Liver (tissue), 9 donors: ENCODE measurements around the gene TMEM205. TPM values are rescaled to one million over a fixed set of nuclear protein-coding genes. Genes with fewer than 3 reads are reported as not detected.
"Not testable (repeated sequence)": the region's sequence is repeated elsewhere in the genome, so short reads cannot be mapped to it uniquely, and the experiment has no call there.

Experiments
- DNase-seq: peaks from one replicate; pipeline ENCODE4 v3.0.0-alpha.2; 2017; ENCODE audit warnings: low spot score
- H3K27ac ChIP-seq, 2 donors: one replicate each; pipeline ENCODE4 v1.7.0; 2013; ENCODE audit warnings: inconsistent platforms in 2 of 2, low read length in 2 of 2, control low read depth in 1 of 2, low read depth in 1 of 2, mild to moderate bottlenecking in 1 of 2
- H3K27me3 ChIP-seq, 4 donors: one replicate each; pipeline versions ENCODE4 v1.6.1 to v1.7.0; 2013; ENCODE audit warnings: low read length in 3 of 4, inconsistent platforms in 1 of 4, mild to moderate bottlenecking in 1 of 4, moderate library complexity in 1 of 4; ENCODE audit not compliant: control insufficient read depth in 4 of 4, insufficient read depth in 4 of 4
- H3K36me3 ChIP-seq, 4 donors: one replicate each; pipeline versions ENCODE4 v1.6.1 to v1.7.0; 2013; ENCODE audit warnings: low read length in 3 of 4, mild to moderate bottlenecking in 3 of 4, low read depth in 1 of 4, moderate library complexity in 1 of 4; ENCODE audit not compliant: control insufficient read depth in 4 of 4, insufficient read depth in 3 of 4
- H3K4me1 ChIP-seq, 4 donors: one replicate each; pipeline versions ENCODE4 v1.6.1 to v1.7.0; 2013; ENCODE audit warnings: low read length in 3 of 4, mild to moderate bottlenecking in 3 of 4, moderate library complexity in 1 of 4; ENCODE audit not compliant: control insufficient read depth in 4 of 4, insufficient read depth in 4 of 4
- H3K4me3 ChIP-seq, 3 donors: one replicate each; pipeline versions ENCODE4 v1.6.1 to v1.7.0; 2013; ENCODE audit warnings: low read length in 3 of 3, control low read depth in 1 of 3, low read depth in 1 of 3, mild to moderate bottlenecking in 1 of 3
- H3K9ac ChIP-seq, 2 donors: one replicate each; pipeline ENCODE4 v1.7.0; 2013; ENCODE audit warnings: low read length in 2 of 2, mild to moderate bottlenecking in 2 of 2, moderate library complexity in 2 of 2, control low read depth in 1 of 2, low read depth in 1 of 2
- H3K9me3 ChIP-seq, 4 donors: one replicate each; pipeline versions ENCODE4 v1.6.1 to v1.7.0; 2013; ENCODE audit warnings: low read length in 3 of 4; ENCODE audit not compliant: control insufficient read depth in 4 of 4
- ATF3 ChIP-seq: IDR thresholded peaks from 2 replicates; pipeline ENCODE4 v1.6.1; 2016; ENCODE audit warnings: antibody characterized with exemption
- EGR1 ChIP-seq, 2 donors: IDR thresholded peaks; 2 replicates each; pipeline ENCODE4 v1.6.1; 2016 to 2018; ENCODE audit warnings: antibody characterized with exemption in 2 of 2, low read depth in 2 of 2
- FOXA1 ChIP-seq: IDR thresholded peaks from 2 replicates; pipeline ENCODE4 v1.6.1; 2016; ENCODE audit warnings: antibody characterized with exemption
- FOXA2 ChIP-seq: IDR thresholded peaks from 2 replicates; pipeline ENCODE4 v1.6.1; 2016; ENCODE audit warnings: antibody characterized with exemption
- GABPA ChIP-seq, 2 donors: IDR thresholded peaks in 1 of 2; conservative IDR thresholded peaks in 1 of 2; 2 replicates each; pipeline ENCODE4 v1.6.1; 2016; ENCODE audit warnings: antibody characterized with exemption in 2 of 2, mild to moderate bottlenecking in 1 of 2, moderate library complexity in 1 of 2
- HNF4A ChIP-seq, 2 donors: conservative IDR thresholded peaks; 2 replicates each; pipeline ENCODE4 v1.6.1; 2016; ENCODE audit warnings: antibody characterized with exemption in 2 of 2, mild to moderate bottlenecking in 2 of 2
- HNF4G ChIP-seq: IDR thresholded peaks from 2 replicates; pipeline ENCODE4 v1.6.1; 2016; ENCODE audit warnings: antibody characterized with exemption
- JUND ChIP-seq, 2 donors: IDR thresholded peaks; 2 replicates each; pipeline ENCODE4 v1.6.1; 2016; ENCODE audit warnings: antibody characterized with exemption in 2 of 2
- MAX ChIP-seq: IDR thresholded peaks from 2 replicates; pipeline ENCODE4 v1.6.1; 2016; ENCODE audit warnings: antibody characterized with exemption
- NR2F2 ChIP-seq: IDR thresholded peaks from 2 replicates; pipeline ENCODE4 v1.6.1; 2016; ENCODE audit warnings: antibody characterized with exemption
- RAD21 ChIP-seq, 2 donors: IDR thresholded peaks; 2 replicates each; pipeline ENCODE4 v1.6.1; 2016; ENCODE audit warnings: antibody characterized with exemption in 2 of 2, mild to moderate bottlenecking in 2 of 2
- RXRA ChIP-seq, 2 donors: IDR thresholded peaks; 2 replicates each; pipeline ENCODE4 v1.6.1; 2017 to 2018; ENCODE audit warnings: antibody characterized with exemption in 2 of 2, mild to moderate bottlenecking in 1 of 2
- SP1 ChIP-seq: IDR thresholded peaks from 2 replicates; pipeline ENCODE4 v1.6.1; 2018; ENCODE audit warnings: antibody characterized with exemption, mild to moderate bottlenecking
- TAF1 ChIP-seq: conservative IDR thresholded peaks from 2 replicates; pipeline ENCODE4 v1.6.1; 2016; ENCODE audit warnings: antibody characterized with exemption, mild to moderate bottlenecking
- YY1 ChIP-seq: IDR thresholded peaks from 2 replicates; pipeline ENCODE4 v1.6.1; 2016; ENCODE audit warnings: antibody characterized with exemption, mild to moderate bottlenecking
- ZBTB33 ChIP-seq: IDR thresholded peaks from 2 replicates; pipeline ENCODE4 v1.6.1; 2016; ENCODE audit warnings: antibody characterized with exemption
- WGBS: extraction: QIAGEN DNeasy Blood & Tissue Kit; methylation state at CpG from one replicate; pipeline ENCODE4 v1.1.7; 2013; 5-methylcytosine and 5-hydroxymethylcytosine counted together
- polyA plus RNA-seq, 2 donors: library from polyadenylated mRNA; stranded (reverse) in 1 of 2; unstranded in 1 of 2; fragments of 200-250 nt in 1 of 2; fragments of >200 nt in 1 of 2; fragmentation: Nextera tagmentation in 1 of 2; extraction: Ambion mirVana in 1 of 2; gene quantifications; one replicate each; pipeline versions ENCODE4 v1.2.1 to v1.2.3, GENCODE V29; 2013 to 2015
- total RNA-seq, 2 donors: library from RNA; depleted of rRNA; stranded (reverse); fragments of >200 nt; gene quantifications; one replicate each; pipeline ENCODE4 v1.2.3, GENCODE V29; 2014
- TF ChIP-seq, protein P1 (sequence below): fragments of 150-350 bp; IDR thresholded peaks from 2 replicates; pipeline ENCODE4 v1.5.1; 2017; ENCODE audit warnings: improper control_type of control experiment, low read depth, low read length; ENCODE audit not compliant: missing input control
- donor health status: healthy.
- donor health status: healthy.
- donor health status: healthy.
- donor health status: healthy.
- donor health status: healthy.

Gene TMEM205
- total and polyA plus RNA-seq, 4 donors, result 110 to 410 (median 272) TPM

DNA sequence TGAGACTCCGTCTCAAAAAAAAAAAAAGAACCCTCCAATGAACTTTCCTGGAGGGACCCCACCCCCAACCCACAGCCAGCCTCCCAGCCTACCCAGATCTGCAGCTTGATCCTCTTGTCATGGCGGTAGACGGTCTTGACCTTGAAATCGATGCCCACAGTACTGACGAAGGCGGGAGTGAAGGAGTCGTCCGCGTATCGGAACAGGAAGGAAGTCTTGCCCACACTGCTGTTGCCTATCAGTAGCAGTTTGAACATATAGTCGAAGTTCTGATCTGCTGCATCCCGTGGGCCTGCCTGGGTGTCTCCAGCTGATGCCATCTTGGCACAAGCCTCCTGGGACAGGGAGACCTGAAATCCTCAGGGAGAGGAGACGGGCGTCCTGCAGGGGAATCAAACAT is 9.0 kb downstream of the TMEM205 start (continued):
- TF ChIP-seq MAX, result no peak

DNA sequence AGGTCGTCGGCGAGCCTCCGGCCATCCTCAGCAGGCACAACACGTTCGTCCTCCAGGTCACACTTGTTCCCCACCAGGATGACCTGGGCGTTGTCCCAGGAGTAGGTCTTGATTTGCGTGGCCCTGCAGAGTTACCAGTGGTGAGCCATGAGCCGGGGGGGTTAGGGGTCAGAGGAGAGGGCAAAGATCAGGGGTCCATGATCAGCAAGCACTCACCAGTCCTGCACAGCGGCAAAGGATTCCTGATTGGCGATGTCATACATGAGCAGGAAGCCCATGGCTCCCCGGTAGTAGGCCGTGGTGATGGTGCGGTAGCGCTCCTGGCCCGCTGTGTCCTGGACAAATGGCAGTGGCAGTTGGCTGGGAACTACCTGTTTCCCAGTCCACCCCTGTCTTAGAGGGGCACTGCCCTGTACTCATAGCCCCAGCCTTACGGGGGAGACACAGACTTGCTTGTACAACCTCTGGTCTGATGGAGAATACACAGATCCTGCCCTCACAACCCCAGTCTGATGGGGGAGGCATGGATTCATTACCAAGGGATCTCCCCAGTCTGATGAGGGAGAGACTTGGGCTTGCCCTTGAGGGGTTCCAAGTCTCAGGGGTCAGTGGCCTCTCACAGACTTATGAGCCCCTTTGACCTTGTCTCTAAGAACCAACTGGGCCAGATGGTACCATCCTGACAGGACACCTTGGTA is 10.5 kb downstream of the TMEM205 start:
- H3K4me1 ChIP-seq, result peaks cover 0 to 5% (median 3%) of the 10 kb centered on the region in 4 donors
- DNase-seq, result no peak
- H3K27ac ChIP-seq, result no peak overlapping the region
- no peak for TF ChIP-seq MAX
- no peak for TF ChIP-seq NR2F2
- TF ChIP-seq RXRA (IDR thresholded peaks at IDR 0.05), result no peak
- TF ChIP-seq, protein P1, sequence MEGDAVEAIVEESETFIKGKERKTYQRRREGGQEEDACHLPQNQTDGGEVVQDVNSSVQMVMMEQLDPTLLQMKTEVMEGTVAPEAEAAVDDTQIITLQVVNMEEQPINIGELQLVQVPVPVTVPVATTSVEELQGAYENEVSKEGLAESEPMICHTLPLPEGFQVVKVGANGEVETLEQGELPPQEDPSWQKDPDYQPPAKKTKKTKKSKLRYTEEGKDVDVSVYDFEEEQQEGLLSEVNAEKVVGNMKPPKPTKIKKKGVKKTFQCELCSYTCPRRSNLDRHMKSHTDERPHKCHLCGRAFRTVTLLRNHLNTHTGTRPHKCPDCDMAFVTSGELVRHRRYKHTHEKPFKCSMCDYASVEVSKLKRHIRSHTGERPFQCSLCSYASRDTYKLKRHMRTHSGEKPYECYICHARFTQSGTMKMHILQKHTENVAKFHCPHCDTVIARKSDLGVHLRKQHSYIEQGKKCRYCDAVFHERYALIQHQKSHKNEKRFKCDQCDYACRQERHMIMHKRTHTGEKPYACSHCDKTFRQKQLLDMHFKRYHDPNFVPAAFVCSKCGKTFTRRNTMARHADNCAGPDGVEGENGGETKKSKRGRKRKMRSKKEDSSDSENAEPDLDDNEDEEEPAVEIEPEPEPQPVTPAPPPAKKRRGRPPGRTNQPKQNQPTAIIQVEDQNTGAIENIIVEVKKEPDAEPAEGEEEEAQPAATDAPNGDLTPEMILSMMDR, result no peak
- no peak for TF ChIP-seq ZBTB33
- TF ChIP-seq TAF1, result no peak
- no peak for TF ChIP-seq RAD21 (IDR thresholded peaks at IDR 0.05)
- TF ChIP-seq GABPA (IDR thresholded peaks at IDR 0.05 in 1 of 2, conservative IDR thresholded peaks at IDR 0.05 in 1 of 2), result no peak
- TF ChIP-seq JUND (IDR thresholded peaks at IDR 0.05), result no peak
- no peak for TF ChIP-seq EGR1 (IDR thresholded peaks at IDR 0.05; ENCODE audit: low read depth in 2 of 2)
- no peak for TF ChIP-seq HNF4G
- no peak for TF ChIP-seq HNF4A (conservative IDR thresholded peaks at IDR 0.05)
- no peak for TF ChIP-seq FOXA2
- no peak for TF ChIP-seq SP1
- TF ChIP-seq YY1, result no peak
- no peak for TF ChIP-seq ATF3
- TF ChIP-seq FOXA1, result no peak
- peaks cover 2 to 9% (median 5%) of the 10 kb centered on the region in 4 donors for H3K36me3 ChIP-seq
- H3K9me3 ChIP-seq, result no peaks in the 10 kb centered on the region
- WGBS, result 95% methylated on average over 17 of the region's 17 CpGs
- no peak overlapping the region for H3K9ac ChIP-seq
- no peaks in the 10 kb centered on the region for H3K27me3 ChIP-seq
- no peak overlapping the region for H3K4me3 ChIP-seq

GRCh38 chr19:11333838-11334237 is 12.2 kb downstream of the TMEM205 start:
- not testable (repeated sequence) for H3K36me3 ChIP-seq, H3K27me3 ChIP-seq, H3K4me1 ChIP-seq, H3K27ac ChIP-seq, H3K9ac ChIP-seq, H3K4me3 ChIP-seq, DNase-seq, H3K9me3 ChIP-seq
- WGBS, result 92% methylated on average over 9 of the region's 9 CpGs
